Activated CD4-positive, alpha-beta T cell treated with anti-CD3 and anti-CD28 coated beads for 36 hours (primary cell): Measurements from ENCODE around the gene DAAM2. TPM values are rescaled to one million over a fixed set of nuclear protein-coding genes. Genes with fewer than 3 reads are reported as not detected.

Source experiments
- ATAC-seq: fragments of 200-7000 bp; cut with Tn5 transposase; one replicate; pipeline ENCODE4 v1.10.0; 2021; ENCODE audit warnings: mild to moderate bottlenecking, moderate library complexity
- CTCF ChIA-PET: fragments of 350-600 bp; sonication (Branson Sonifier 250); formaldehyde crosslinking; loops from one replicate; lab custom pipeline; 2021; ENCODE audit warnings: antibody characterized with exemption; lab: Charles Lee
- POLR2A ChIA-PET: fragments of 350-600 bp; sonication (Branson Sonifier 250); formaldehyde crosslinking; loops from one replicate; lab custom pipeline; 2021; ENCODE audit warnings: antibody characterized with exemption, inconsistent platforms; lab: Charles Lee
- DNase-seq: peaks from one replicate; pipeline ENCODE4 v3.0.0-alpha.2; 2020
- H3K27ac Mint-ChIP-seq: one replicate; pipeline ENCODE4 v1.8.0; 2021; ENCODE audit warnings: mixed read lengths
- H3K27me3 Mint-ChIP-seq: one replicate; pipeline ENCODE4 v1.8.0; 2021; ENCODE audit warnings: mixed read lengths
- H3K36me3 Mint-ChIP-seq: one replicate; pipeline ENCODE4 v1.8.0; 2021; ENCODE audit warnings: low read depth, mixed read lengths
- H3K4me1 Mint-ChIP-seq: one replicate; pipeline ENCODE4 v1.8.0; 2021; ENCODE audit warnings: mixed read lengths
- H3K4me3 Mint-ChIP-seq: one replicate; pipeline ENCODE4 v1.8.0; 2021; ENCODE audit warnings: mild to moderate bottlenecking, moderate library complexity, mixed read lengths
- H3K9me3 Mint-ChIP-seq: one replicate; pipeline ENCODE4 v1.8.0; 2021; ENCODE audit warnings: low read depth, mixed read lengths
- intact Hi-C, 2 experiments: fragments of 100-400 bp; cut with DNase I in 1 of 2; cut with micrococcal nuclease in 1 of 2; formaldehyde crosslinking; loops; one replicate each; pipeline versions ENCODE4 v1.14.2 to v1.15.1; 2022 to 2024; cut with DNase I, micrococcal nuclease
- total RNA-seq, 2 experiments: library from RNA; stranded (reverse); gene quantifications; one replicate each; pipeline ENCODE4 v1.2.3, GENCODE V29; 2021

DAAM2 gene
- total RNA-seq, 2 experiments from 2014 or later: not detected

DNA sequence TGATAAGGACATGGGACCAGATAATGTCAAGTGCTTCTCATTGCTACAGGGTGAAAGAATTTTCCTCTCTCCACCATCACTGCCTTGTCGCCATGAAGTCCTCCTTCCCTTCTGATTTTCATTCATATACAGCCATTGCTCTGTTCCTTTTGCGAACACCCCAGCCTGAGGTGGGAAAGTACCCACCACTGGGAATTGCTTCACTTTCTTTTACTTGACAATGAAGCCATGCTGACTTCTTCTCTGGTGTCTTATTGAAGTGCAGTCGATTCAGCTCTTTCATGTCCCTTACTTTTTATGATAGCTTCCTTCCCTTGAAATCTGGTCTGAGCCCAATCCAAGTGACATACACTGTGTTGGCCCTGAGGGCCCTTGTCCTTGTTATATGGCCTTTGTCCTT lies 16.2 kb downstream of the DAAM2 start:
- CTCF ChIA-PET: no interaction called here
- POLR2A ChIA-PET: no interaction called here
- DNase-seq (no peak), ATAC-seq (no peak)
- no peaks in the 10 kb centered on the region for H3K9me3 Mint-ChIP-seq
- H3K27ac Mint-ChIP-seq: no peak overlapping the region
- no peaks in the 10 kb centered on the region for H3K4me1 Mint-ChIP-seq
- intact Hi-C loops: no loop called here
- no peaks in the 10 kb centered on the region for H3K36me3 Mint-ChIP-seq
- peaks cover 13% of the 10 kb centered on the region for H3K27me3 Mint-ChIP-seq
- H3K4me3 Mint-ChIP-seq: no peak overlapping the region

DNA sequence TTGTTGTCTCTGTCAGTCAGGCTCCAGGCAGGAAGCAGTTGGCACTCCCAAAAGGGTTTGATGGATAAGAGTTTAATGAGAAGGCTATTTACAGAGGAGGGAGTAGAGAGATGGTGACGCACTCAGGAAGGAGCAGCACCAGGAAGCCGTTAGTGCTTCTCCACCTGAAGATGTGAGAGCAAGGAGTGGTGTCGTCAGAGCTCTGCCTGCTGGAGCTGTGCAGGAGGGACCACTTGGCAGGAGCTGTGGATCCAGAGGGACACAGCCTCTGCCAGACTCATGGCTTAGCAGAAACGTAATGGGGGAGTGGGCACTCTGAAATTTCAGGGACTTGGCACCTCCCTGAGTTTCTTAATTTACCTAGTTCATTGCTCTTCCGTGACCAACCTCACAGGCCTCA lies 16.8 kb downstream of the DAAM2 start:
- ChIA-PET CTCF (no interaction called here), POLR2A (no interaction called here)
- Mint-ChIP-seq H3K27me3 (peaks cover 16% of the 10 kb centered on the region), H3K36me3 (no peaks in the 10 kb centered on the region), H3K4me3 (no peak overlapping the region), H3K27ac (no peak overlapping the region), H3K4me1 (no peaks in the 10 kb centered on the region), H3K9me3 (no peaks in the 10 kb centered on the region)
- ATAC-seq: no peak
- intact Hi-C loops: no loop called here
- DNase-seq: no peak

DNA sequence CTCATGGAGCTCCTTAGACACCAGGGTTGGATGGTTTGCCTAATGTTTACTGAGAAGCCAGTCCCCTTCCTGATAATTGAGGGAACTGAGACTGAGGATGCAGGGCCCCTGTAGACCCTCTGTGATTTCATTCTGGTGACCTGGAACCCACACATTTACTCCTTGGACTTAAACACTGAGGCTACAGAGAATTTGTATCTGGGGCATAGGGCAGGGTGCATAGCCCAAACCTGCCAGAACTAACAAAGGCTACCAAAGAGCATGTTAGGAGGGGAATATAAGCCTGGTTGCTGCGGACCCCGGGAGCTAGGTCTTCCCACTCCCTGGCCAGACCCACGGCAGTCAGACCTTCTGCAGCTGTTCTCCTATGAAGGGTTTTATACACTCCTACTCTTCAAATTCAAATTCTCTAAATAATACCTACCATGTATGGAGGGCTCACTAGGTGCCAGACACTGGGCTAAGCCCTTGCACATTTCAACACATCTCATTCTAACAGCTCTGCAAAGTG lies 19.7 kb downstream of the DAAM2 start:
- no peaks in the 10 kb centered on the region for H3K4me1 Mint-ChIP-seq
- no peak overlapping the region for H3K4me3 Mint-ChIP-seq
- CTCF ChIA-PET: interaction anchor here (0.5 to 0.7 kb wide), 2 partner anchors 122 to 463 kb away, joined by 3 read pairs; no protein-coding TSS in a partner anchor
- DNase-seq (no peak), ATAC-seq (no peak)
- H3K36me3 Mint-ChIP-seq: no peaks in the 10 kb centered on the region
- POLR2A ChIA-PET: no interaction called here
- H3K27ac Mint-ChIP-seq: no peak overlapping the region
- intact Hi-C loops: no loop called here
- H3K27me3 Mint-ChIP-seq: peaks cover 17% of the 10 kb centered on the region
- no peaks in the 10 kb centered on the region for H3K9me3 Mint-ChIP-seq

DNA sequence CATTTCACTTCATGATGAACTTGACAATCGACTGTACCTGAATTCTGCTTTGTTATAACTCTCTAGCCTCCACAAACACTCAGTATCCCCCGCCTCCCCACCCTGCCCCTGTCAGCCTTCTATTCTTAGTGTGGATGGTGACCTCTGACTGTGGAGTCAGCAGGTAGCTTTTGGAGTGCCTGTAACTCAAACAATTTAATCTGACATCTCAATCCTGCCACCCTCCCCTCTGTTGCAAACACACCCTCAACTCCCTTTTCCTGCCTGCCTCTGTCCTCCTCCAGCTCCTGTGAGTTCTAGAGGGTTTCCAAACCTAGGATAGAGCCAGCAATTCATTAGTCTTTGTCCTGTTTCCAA lies 20.3 kb downstream of the DAAM2 start:
- no peak for DNase-seq
- H3K9me3 Mint-ChIP-seq: no peaks in the 10 kb centered on the region
- CTCF ChIA-PET: interaction anchor here (0.7 kb wide), 1 partner anchor 464 kb away, joined by 3 read pairs; no protein-coding TSS in a partner anchor
- H3K4me3 Mint-ChIP-seq: no peak overlapping the region
- intact Hi-C loops: no loop called here
- ATAC-seq: no peak
- POLR2A ChIA-PET: no interaction called here
- no peak overlapping the region for H3K27ac Mint-ChIP-seq
- H3K4me1 Mint-ChIP-seq: no peaks in the 10 kb centered on the region
- H3K27me3 Mint-ChIP-seq: peaks cover 17% of the 10 kb centered on the region
- no peaks in the 10 kb centered on the region for H3K36me3 Mint-ChIP-seq

DNA sequence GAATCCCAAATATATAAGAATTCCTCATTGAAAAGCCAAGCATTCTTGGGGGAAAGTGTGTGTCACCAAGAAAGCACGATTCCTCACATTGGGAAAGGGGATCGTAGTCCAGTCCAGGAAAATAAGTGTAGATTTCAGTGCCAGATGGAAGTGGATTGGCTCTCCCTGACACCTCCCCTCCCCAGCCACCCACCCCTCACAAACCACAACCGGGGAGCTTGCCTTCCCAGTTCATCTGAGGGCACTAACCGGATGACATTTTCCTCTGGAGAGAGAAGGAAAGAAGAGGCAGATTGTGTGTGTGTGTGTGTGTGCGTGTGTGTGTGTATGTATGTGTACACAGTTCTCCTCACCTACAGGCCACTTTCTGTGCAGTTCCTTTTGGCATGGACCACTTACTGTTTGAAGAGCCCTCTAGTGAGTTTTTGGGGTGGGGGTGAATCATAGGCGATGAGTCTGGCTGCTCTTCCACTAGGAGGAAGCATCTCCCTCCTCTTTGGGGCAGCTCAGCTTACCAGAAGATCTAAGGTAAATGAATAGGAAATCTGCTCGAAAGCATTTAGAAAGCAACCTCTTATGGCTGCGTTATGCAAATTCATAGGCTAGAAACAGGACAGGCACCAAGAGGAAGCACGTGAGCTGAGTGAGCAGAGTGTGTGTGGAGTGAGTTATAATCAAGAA lies 20.8 kb downstream of the DAAM2 start:
- Mint-ChIP-seq H3K9me3 (no peaks in the 10 kb centered on the region), H3K36me3 (no peaks in the 10 kb centered on the region), H3K4me3 (no peak overlapping the region), H3K27me3 (peaks cover 17% of the 10 kb centered on the region), H3K4me1 (no peaks in the 10 kb centered on the region), H3K27ac (no peak overlapping the region)
- POLR2A ChIA-PET: no interaction called here
- intact Hi-C loops: no loop called here
- DNase-seq (no peak), ATAC-seq (no peak)
- CTCF ChIA-PET: no interaction called here

DNA sequence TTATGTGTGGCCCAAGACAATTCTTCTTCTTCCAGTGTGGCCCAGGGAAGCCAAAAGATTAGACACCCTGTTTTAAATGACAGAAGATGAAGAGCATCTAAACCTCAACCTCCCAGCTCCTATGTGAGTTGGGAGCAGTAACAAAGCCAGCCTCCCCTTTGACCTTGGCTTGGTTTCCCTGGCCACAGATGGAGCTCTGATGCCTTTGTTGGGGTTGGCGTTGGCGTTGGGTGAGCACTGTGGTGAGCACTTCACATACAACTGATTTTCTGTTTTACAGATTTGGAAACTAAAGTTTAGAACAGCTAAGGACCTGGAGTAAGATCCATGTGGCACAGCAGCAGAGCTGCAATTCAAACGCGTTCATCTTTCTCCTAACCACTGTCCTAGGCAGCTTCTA lies 22.1 kb downstream of the DAAM2 start:
- ChIA-PET POLR2A (no interaction called here), CTCF (interaction anchor here (0.8 kb wide), 1 partner anchor 817 kb away, joined by 3 read pairs; no protein-coding TSS in a partner anchor)
- H3K36me3 Mint-ChIP-seq: no peaks in the 10 kb centered on the region
- no peak for ATAC-seq
- DNase-seq: no peak
- H3K4me3 Mint-ChIP-seq: no peak overlapping the region
- no peaks in the 10 kb centered on the region for H3K9me3 Mint-ChIP-seq
- no peak overlapping the region for H3K27ac Mint-ChIP-seq
- intact Hi-C loops: no loop called here
- H3K27me3 Mint-ChIP-seq: peaks cover 14% of the 10 kb centered on the region
- no peaks in the 10 kb centered on the region for H3K4me1 Mint-ChIP-seq

DNA sequence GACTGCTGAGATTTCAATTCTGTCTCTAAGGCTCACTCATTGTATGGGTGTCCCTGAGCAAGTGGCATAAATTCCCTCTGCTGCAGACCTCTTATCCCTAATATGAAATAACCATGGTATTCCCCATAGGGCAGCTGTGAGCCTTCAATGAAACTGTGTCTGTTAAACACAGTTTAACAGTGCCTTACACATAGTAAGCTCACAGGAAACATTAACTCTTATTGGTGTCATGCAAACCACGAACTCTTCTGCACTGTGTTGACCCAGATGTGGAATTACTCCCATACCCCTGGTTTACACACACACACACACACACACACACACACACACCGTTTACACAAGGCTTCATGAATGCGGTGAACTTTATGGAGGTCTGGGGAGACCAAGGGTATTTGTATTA lies 23.2 kb downstream of the DAAM2 start:
- H3K27ac Mint-ChIP-seq: no peak overlapping the region
- intact Hi-C loops: no loop called here
- no peaks in the 10 kb centered on the region for H3K9me3 Mint-ChIP-seq
- ATAC-seq (no peak), DNase-seq (no peak)
- POLR2A ChIA-PET: no interaction called here
- no peaks in the 10 kb centered on the region for H3K36me3 Mint-ChIP-seq
- no peak overlapping the region for H3K4me3 Mint-ChIP-seq
- CTCF ChIA-PET: no interaction called here
- peaks cover 10% of the 10 kb centered on the region for H3K27me3 Mint-ChIP-seq
- no peaks in the 10 kb centered on the region for H3K4me1 Mint-ChIP-seq

DNA sequence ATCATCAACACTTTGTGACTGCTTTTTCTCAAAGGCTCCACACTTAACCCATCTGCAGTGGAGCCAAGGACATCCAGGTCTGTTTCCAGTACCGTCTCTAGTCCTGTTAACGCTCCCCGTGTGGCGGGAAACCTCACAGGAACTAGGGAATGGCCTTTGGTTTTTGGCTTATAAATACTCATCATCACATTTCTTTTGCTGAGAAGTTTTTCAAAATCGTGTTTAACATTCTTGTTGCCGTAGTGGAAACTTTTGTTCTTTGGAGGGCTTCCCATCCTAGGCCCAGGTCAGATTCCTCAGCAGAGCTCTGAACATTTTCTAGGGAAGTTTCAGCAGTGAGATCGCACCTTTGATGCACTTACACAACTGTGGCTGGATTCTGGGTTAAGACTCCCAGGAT lies 24.6 kb downstream of the DAAM2 start:
- no peak for DNase-seq
- intact Hi-C loops: no loop called here
- no peak overlapping the region for H3K4me3 Mint-ChIP-seq
- H3K4me1 Mint-ChIP-seq: no peaks in the 10 kb centered on the region
- peaks cover 9% of the 10 kb centered on the region for H3K27me3 Mint-ChIP-seq
- ChIA-PET POLR2A (no interaction called here), CTCF (interaction anchor here (0.7 kb wide), 1 partner anchor 128 kb away, joined by 3 read pairs; no protein-coding TSS in a partner anchor)
- no peaks in the 10 kb centered on the region for H3K36me3 Mint-ChIP-seq
- H3K9me3 Mint-ChIP-seq: no peaks in the 10 kb centered on the region
- ATAC-seq: no peak
- H3K27ac Mint-ChIP-seq: no peak overlapping the region

DNA sequence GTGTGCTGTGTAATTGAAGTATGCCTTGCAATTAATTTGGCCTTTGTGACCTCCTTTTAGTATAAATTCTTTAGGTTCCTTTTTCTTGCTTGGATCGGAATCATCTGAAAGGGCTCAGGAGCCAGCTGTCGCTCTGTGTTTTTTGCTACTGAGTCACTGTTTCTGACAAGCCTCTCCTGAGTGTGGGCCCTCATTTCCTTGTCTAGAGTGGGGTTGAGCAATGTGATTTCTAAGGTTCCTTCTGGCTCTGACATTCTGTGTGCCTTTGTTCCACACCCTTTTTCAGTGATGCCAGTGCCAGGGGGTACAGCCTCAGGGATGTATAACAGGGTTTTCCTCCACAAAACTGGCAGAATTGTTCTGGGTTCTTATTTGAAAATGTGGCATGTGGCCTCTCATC lies 26.5 kb downstream of the DAAM2 start:
- POLR2A ChIA-PET: no interaction called here
- ATAC-seq (no peak), DNase-seq (no peak)
- CTCF ChIA-PET: no interaction called here
- Mint-ChIP-seq H3K4me1 (no peaks in the 10 kb centered on the region), H3K27ac (no peak overlapping the region), H3K36me3 (no peaks in the 10 kb centered on the region), H3K4me3 (no peak overlapping the region), H3K27me3 (peaks cover 5% of the 10 kb centered on the region), H3K9me3 (no peaks in the 10 kb centered on the region)
- intact Hi-C loops: no loop called here

DNA sequence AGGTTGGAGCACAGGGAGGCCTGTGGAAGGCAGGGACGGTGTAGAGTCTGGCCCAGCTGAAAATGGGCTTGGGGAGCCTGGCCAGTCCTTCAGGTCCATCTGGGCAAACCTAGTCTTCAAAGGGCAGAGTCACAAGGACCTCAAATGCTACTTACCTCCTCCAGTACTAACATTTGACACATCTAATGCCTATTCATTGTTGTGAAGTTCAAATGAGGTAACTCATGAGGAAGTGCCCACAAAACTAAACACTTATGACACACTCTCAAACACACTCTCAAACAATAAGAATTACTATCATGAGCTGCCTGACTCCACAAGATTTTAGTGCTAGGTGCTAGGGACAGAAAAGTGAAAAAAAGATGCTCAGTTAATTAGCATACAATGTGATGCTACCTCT lies 27.1 kb downstream of the DAAM2 start:
- peaks cover 1% of the 10 kb centered on the region for H3K27me3 Mint-ChIP-seq
- ATAC-seq (no peak), DNase-seq (no peak)
- no peaks in the 10 kb centered on the region for H3K9me3 Mint-ChIP-seq
- H3K4me3 Mint-ChIP-seq: no peak overlapping the region
- POLR2A ChIA-PET: no interaction called here
- CTCF ChIA-PET: no interaction called here
- H3K36me3 Mint-ChIP-seq: no peaks in the 10 kb centered on the region
- no peaks in the 10 kb centered on the region for H3K4me1 Mint-ChIP-seq
- intact Hi-C loops: no loop called here
- H3K27ac Mint-ChIP-seq: no peak overlapping the region

DNA sequence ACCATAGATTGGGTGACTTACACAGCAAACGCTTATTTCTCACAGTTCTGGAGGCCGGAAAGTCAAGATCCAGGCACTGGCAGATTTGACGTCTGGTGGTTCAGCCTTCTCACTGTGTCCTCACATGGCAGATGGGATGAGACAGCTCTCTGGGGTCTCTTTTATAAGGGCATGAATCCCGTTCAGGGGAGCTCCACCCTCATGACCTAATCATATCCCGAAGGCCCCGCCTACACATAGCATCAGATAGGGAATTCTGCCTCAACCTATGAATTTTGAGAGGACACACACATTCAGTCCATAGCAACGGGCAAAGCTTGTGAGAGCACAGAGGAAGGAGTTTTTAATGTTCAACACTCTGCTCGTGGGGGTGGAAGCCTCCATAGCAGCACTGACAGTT lies 27.5 kb downstream of the DAAM2 start:
- no peak overlapping the region for H3K4me3 Mint-ChIP-seq
- ATAC-seq (no peak), DNase-seq (no peak)
- no peaks in the 10 kb centered on the region for H3K36me3 Mint-ChIP-seq
- POLR2A ChIA-PET: no interaction called here
- H3K27ac Mint-ChIP-seq: no peak overlapping the region
- H3K4me1 Mint-ChIP-seq: no peaks in the 10 kb centered on the region
- intact Hi-C loops: no loop called here
- CTCF ChIA-PET: no interaction called here
- H3K9me3 Mint-ChIP-seq: no peaks in the 10 kb centered on the region
- no peaks in the 10 kb centered on the region for H3K27me3 Mint-ChIP-seq

DNA sequence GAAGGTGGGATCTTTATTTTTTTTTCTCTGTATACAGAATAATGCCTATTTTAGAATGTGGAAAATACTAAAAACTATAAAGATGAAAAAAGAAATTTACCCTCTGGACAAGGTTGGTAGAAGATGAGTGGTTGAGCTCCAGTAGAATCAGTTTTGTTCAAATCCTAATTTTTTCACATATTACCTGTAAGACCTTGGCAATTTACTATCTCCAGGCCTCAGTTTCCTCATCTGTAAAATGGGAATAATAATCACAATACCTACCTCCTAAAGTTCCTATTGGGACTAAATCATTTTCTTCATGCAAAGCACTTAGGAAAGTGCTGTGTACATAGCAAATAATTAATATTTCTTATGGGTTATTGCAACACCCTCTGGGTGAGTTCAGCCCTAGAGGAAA lies 28.4 kb downstream of the DAAM2 start:
- Mint-ChIP-seq H3K27me3 (no peaks in the 10 kb centered on the region), H3K4me3 (no peak overlapping the region), H3K27ac (no peak overlapping the region), H3K4me1 (no peaks in the 10 kb centered on the region), H3K9me3 (no peaks in the 10 kb centered on the region), H3K36me3 (no peaks in the 10 kb centered on the region)
- ATAC-seq (no peak), DNase-seq (no peak)
- intact Hi-C loops: no loop called here
- CTCF ChIA-PET: interaction anchor here (0.6 kb wide), 1 partner anchor 479 kb away, joined by 4 read pairs; no protein-coding TSS in a partner anchor
- POLR2A ChIA-PET: no interaction called here
